NCI-H146 treated with DMSO at 0.1 percent for 48 hours (cell line): Measurements from ENCODE around the gene KCNH6.

Experiments
- DNase-seq: peaks from one replicate; lab custom pipeline; 2025; ENCODE audit not compliant: unreplicated experiment; lab: John Stamatoyannopoulos, UW

The KCNH6 gene

GRCh38 chr17:63487014-63487339, 36.2 kb upstream of the KCNH6 start:
- no peak for DNase-seq

DNA sequence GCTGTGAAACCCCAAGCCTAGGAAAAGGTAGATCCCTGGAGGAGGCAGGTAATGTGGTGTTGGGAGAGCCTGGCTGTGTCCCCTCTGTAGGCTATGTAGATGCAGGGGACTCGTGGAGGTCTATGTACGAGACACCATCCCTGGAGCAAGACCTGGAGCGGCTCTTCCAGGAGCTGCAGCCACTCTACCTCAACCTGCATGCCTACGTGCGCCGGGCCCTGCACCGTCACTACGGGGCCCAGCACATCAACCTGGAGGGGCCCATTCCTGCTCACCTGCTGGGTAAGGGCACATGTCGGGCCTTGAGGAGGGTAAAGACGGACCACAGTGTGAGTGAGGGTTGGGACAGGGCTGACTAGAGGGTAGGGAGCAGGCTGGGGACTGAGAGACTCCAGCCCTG, 34.3 kb upstream of the KCNH6 start:
- no peak for DNase-seq

- no peak for DNase-seq
Observed at GRCh38 chr17:63489291-63489690, 33.9 kb upstream of the KCNH6 start.

DNA sequence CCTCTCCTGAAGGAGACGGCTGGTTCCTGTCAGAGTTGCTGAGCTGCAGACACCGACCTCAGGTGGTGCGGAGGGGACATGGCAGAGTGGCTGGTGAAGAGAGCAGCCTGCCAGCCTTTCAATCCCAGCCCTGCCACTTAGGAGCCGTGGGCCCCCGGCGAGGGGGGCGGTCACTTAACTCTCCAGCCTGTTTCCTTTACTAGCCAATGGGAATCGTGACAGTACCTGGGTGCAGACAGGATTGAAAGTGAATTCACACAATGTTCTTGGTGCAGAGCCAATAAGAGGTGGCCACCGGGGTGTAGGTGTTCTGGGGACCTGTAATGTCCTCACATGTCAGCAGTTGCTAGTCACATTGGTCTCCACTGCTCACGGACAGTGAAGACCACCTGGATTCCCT, 32.8 kb upstream of the KCNH6 start:
- DNase-seq: no peak

DNA sequence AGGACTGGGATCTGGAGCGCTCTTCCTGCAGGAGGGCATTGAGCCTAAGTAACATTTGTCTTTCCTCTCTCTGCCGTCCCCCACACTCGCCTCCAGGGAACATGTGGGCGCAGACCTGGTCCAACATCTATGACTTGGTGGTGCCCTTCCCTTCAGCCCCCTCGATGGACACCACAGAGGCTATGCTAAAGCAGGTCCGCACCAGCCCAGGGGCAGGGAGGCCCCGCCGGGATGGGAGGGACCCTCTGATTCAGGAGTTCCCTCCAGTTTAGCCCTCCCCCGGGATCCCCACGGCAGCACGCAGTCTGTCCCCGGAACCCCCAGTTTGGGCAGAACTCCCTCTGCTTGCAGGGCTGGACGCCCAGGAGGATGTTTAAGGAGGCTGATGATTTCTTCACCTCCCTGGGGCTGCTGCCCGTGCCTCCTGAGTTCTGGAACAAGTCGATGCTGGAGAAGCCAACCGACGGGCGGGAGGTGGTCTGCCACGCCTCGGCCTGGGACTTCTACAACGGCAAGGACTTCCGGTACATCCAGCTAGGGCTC, 32.2 kb upstream of the KCNH6 start:
- DNase-seq: no peak

GRCh38 chr17:63491413-63491812, 31.7 kb upstream of the KCNH6 start:
- DNase-seq: no peak

GRCh38 chr17:63491977-63492618, 31.1 kb upstream of the KCNH6 start:
- DNase-seq: no peak

GRCh38 chr17:63492940-63493339, 30.2 kb upstream of the KCNH6 start:
- DNase-seq: no peak

- no peak for DNase-seq
Observed at GRCh38 chr17:63493411-63493810, 29.7 kb upstream of the KCNH6 start.

GRCh38 chr17:63494300-63494928, 28.7 kb upstream of the KCNH6 start:
- no peak for DNase-seq

DNA sequence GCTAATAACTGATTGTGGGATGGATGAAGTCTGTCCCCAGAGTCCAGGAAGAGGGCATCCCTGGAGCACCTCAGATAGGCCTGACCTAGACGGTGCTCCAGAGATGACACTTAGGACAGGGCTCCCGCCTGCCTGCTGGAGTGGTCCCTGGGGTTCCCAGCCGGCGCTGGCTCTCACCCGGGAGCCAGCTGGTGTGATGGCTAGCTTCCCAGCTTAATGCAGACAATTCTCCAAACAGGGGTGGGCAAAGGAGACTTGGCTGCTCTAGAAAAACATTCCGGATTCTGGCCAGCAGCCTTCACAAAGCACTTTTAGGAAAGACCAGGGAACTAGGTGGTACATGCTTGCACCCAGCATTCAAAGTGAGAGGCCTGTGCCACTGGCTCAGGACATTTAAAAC, 27.7 kb upstream of the KCNH6 start:
- DNase-seq: no peak

- no peak for DNase-seq
Observed at GRCh38 chr17:63496177-63496576, 27.0 kb upstream of the KCNH6 start.

DNA sequence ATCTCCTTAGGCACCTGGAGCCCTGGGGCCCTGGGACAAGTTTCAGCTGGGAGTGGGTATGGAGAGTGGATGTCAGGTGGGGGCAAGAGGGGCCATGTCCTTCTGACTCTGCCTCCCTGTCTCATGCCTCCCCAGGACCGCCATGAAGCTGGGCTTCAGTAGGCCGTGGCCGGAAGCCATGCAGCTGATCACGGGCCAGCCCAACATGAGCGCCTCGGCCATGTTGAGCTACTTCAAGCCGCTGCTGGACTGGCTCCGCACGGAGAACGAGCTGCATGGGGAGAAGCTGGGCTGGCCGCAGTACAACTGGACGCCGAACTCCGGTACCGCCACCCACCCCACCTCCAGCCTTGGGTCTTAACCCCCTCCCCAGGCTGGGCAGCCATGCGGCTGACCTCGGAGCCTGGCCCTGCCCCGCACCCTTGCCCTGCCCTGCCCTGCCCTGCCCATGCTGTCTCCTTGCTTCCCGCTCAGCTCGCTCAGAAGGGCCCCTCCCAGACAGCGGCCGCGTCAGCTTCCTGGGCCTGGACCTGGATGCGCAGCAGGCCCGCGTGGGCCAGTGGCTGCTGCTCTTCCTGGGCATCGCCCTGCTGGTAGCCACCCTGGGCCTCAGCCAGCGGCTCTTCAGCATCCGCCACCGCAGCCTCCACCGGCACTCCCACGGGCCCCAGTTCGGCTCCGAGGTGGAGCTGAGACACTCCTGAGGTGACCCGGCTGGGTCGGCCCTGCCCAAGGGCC, 26.3 kb upstream of the KCNH6 start:
- DNase-seq: no peak

DNA sequence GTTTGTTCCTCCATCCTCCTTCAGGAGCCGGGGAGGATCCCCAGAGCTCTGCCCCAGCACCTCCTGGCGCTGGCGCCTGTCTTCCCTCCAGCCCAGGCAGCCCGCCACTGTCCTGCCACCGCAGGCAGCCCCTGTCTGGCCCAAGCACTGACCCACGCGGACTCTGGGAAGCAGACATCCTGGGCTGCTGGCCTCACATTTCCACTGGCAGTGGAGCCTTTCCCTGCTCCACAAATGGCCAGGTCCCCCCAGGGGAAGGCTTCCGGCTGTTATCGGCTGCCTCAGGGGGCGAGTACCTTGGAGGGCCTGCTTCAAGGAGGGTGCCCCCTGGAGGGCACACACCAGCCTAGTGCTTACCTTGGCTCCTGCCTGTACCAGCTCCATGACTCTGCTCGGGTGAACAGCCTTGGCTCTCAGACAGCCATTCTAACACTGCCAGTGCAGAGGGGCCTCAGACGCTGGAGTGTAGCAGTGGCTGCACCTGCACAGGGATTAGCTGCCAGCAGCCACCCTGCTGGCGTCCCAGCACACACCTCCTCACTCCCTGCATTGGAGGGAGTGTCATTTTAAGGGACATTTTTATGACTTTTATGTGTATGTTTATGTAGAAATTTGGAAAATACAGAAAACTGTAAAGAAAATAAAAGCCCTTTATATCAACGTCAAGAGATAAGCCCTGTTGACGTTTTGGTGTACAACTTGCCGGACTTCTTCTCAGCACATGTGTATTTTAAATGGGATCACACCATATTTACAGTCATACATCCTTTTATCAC, 25.3 kb upstream of the KCNH6 start:
- no peak for DNase-seq

GRCh38 chr17:63498626-63499195, 24.4 kb upstream of the KCNH6 start:
- no peak for DNase-seq

DNA sequence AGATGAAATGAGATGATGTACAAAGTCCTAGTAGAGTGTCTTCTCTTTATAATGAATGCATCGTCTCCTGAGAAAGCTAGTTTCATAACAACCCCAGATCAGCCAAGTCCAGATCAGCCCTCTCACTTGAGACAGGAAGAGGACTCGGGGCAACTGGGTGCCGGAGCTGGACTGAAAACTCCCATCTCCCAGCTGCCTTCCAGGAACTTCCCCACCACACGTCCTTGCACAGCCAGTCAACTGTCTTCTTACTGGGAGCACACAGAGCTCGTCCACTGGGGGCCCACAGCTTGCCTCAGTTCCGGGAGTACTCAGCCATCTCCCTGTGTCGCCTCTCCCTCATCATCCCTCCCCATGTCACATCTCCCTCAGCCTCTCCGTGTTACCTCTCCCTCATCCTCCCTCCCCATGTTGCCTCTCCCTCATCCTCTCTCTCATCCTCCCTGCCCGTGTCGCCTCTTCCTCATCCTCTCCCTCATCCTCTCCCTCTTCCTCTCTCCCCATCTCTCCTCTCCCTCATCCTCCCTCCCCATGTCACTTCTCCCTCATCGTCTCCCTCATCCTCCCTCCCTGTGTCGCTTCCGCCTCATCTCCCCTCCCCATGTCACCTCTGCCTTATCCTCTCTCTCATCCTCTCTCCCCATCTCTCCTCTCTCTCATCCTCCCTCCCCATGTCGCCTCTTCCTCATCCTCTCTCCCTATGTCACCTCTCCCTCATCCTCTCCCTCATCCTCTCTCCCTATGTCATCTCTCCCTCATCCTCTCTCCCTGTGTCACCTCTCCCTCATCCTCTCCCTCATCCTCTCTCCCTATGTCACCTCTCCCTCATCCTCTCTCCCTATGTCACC, 22.4 kb upstream of the KCNH6 start:
- DNase-seq: no peak

DNA sequence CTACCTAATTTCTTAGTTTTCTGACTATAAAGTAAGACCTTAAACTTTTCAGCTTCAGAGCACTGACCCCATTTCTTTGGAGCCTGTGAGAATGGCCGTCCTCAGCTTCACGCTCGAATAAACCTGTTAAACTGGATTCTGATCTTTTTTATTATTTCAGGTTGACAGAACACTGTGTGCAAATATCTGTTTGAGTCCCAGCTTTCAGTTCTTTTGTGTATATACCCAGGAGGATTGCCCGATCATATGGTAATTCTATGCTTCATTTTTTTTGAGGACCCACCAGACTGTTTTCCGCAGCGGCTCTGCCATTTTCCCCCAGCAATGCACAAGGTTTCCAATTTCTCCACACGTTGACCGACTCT, 19.8 kb upstream of the KCNH6 start:
- peak; percentile 43 for DNase-seq

- DNase-seq: no peak
Observed at GRCh38 chr17:63504261-63504660, 18.9 kb upstream of the KCNH6 start.

DNA sequence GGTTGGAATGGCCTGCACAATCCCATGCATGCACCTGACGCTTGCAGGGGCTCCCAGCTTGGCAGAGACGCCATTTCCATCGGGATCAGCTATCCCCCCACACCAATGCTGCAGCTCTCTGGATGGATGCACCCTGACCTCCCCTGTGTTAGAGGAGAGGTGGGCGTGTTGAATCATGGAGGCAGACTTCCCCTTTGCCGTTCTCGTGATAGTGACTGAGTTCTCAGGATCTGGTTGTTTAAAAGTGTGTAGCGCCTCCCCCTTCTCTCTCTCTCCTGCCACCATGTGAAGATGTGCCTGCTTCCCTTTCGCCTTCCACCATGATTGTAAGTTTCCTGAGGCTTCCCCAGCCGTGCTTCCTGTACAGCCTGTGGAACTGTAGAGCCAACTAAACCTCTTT, 17.8 kb upstream of the KCNH6 start:
- no peak for DNase-seq

DNA sequence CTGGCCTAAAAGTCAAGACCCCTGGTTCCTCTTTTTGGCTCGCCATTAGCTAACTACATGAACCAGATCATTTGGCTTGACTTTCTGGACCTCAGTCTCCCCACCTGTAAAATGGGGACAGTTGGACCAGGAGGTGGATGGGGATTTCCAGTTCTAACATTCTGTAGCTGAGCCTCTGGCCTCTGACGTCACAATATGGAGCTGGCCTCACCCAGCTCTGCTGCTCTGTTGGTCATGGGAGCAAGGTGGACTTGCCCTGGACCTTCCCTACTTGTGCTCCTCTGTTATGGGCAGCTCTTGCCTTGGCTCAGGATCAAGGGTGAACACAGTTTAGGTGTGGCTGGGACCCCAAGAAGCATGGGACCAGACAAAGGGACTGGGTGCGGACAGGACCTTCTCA, 16.5 kb upstream of the KCNH6 start:
- no peak for DNase-seq
